RWPE2 (cell line): ENCODE data around the gene DDN.

Experiments used
- ATAC-seq: fragments of 200-7000 bp; cut with Tn5 transposase; 3 replicates; pipeline ENCODE4 v1.9.1; 2021; ENCODE audit warnings: low read depth
- DNase-seq: peaks from one replicate; pipeline ENCODE4 v3.0.0-alpha.2; 2020; ENCODE audit warnings: low spot score
- H3K27ac ChIP-seq: fragments of 450-650 bp; 2 replicates; pipeline ENCODE4 v1.5.1; 2017; ENCODE audit warnings: mild to moderate bottlenecking; ENCODE audit not compliant: poor library complexity, severe bottlenecking
- H3K27me3 ChIP-seq: fragments of 250-450 bp; sonication (Bioruptor Pico); 2 replicates; pipeline ENCODE4 v1.5.1; 2021; ENCODE audit warnings: mild to moderate bottlenecking, moderate library complexity; ENCODE audit not compliant: insufficient read depth, poor library complexity, severe bottlenecking
- H3K36me3 ChIP-seq: fragments of 250-450 bp; sonication (Bioruptor Pico); 2 replicates; pipeline ENCODE4 v1.5.1; 2020; ENCODE audit warnings: low read depth, mild to moderate bottlenecking, moderate library complexity
- H3K4me1 ChIP-seq: fragments of 250-450 bp; sonication (Bioruptor Pico); 2 replicates; pipeline ENCODE4 v1.5.1; 2021; ENCODE audit warnings: mild to moderate bottlenecking, moderate library complexity; ENCODE audit not compliant: insufficient read depth, poor library complexity, severe bottlenecking
- H3K4me3 ChIP-seq: fragments of 250-450 bp; sonication (Bioruptor Pico); 2 replicates; pipeline ENCODE4 v1.5.1; 2021; ENCODE audit warnings: mild to moderate bottlenecking, moderate library complexity; ENCODE audit not compliant: severe bottlenecking
- H3K9me3 ChIP-seq: fragments of 250-450 bp; sonication (Bioruptor Pico); 2 replicates; pipeline ENCODE4 v1.5.1; 2021; ENCODE audit warnings: mild to moderate bottlenecking, moderate library complexity; ENCODE audit not compliant: severe bottlenecking
- CTCF ChIP-seq: fragments of 450-650 bp; IDR thresholded peaks from one replicate; pipeline ENCODE4 v1.5.1; 2017; ENCODE audit warnings: mild to moderate bottlenecking, moderate library complexity; ENCODE audit not compliant: poor library complexity, severe bottlenecking

DDN gene

GRCh38 chr12:49043241-49043640, 44.1 kb upstream of the DDN start:
- H3K36me3 ChIP-seq = peaks cover 95% of the 10 kb centered on the region
- H3K9me3 ChIP-seq = no peaks in the 10 kb centered on the region
- DNase-seq = peak; percentile 29
- no peak overlapping the region for H3K4me3 ChIP-seq
- H3K27ac ChIP-seq = no peak overlapping the region
- no peak for ATAC-seq
- TF ChIP-seq CTCF = no peak
- no peaks in the 10 kb centered on the region for H3K27me3 ChIP-seq
- no peaks in the 10 kb centered on the region for H3K4me1 ChIP-seq

- Histone ChIP-seq H3K4me3 (no peak overlapping the region), H3K4me1 (no peaks in the 10 kb centered on the region), H3K36me3 (peaks cover 97% of the 10 kb centered on the region), H3K27me3 (no peaks in the 10 kb centered on the region), H3K9me3 (no peaks in the 10 kb centered on the region), H3K27ac (no peak overlapping the region)
- TF ChIP-seq CTCF = no peak
- peak; percentile 43; the same call in 2 of the 3 replicates for ATAC-seq
- peak; percentile 23 for DNase-seq
Observed at GRCh38 chr12:49041881-49042484, 42.8 kb upstream of the DDN start.

DNA sequence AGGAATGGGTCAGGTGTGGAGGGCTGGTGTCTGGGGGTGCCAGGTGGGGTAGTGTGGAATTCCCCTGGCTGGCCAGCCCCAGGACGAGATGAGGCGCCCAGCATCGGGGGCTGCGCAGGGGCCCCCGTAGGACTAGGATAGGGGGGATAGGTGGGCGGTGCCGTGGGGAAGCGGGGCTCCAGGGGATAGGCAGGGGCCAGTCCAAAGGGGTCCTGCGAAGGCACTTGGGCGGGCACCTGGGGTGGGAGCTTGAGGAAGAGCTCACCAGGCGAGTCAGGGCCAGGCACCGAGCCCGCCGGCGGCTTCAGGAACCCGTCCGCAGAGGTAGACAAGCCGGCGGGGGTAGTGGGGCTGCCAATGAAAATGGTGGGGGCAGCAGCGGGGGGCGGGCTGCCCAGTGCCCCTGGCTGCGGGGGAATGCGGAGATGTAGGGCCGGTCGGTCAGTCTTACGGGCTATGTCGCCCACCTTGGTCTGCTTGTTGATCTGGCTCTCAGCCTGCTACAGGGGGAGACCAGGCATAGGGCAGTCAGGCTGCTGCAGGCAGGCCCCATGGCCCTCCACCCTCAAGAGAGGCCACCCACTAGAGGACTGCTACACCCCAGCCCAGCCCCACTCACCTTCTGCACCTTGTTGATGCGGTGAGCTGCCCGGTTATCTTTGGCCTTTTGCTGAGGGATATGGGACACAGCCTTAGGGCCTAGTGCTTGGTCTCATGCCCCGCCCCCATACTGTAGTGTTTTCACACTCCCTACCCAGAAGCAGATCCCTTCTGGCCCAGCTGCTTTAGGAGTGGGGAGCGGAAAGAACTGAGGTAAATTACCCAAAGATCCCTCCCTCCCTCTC, 42.1 kb upstream of the DDN start:
- H3K36me3 ChIP-seq = peaks cover 95% of the 10 kb centered on the region
- no peaks in the 10 kb centered on the region for H3K27me3 ChIP-seq
- TF ChIP-seq CTCF = no peak
- no peak; the same call in 2 of the 3 replicates for ATAC-seq
- H3K27ac ChIP-seq = no peak overlapping the region
- H3K9me3 ChIP-seq = no peaks in the 10 kb centered on the region
- H3K4me3 ChIP-seq = no peak overlapping the region
- DNase-seq = peak; percentile 52
- H3K4me1 ChIP-seq = no peaks in the 10 kb centered on the region

DNA sequence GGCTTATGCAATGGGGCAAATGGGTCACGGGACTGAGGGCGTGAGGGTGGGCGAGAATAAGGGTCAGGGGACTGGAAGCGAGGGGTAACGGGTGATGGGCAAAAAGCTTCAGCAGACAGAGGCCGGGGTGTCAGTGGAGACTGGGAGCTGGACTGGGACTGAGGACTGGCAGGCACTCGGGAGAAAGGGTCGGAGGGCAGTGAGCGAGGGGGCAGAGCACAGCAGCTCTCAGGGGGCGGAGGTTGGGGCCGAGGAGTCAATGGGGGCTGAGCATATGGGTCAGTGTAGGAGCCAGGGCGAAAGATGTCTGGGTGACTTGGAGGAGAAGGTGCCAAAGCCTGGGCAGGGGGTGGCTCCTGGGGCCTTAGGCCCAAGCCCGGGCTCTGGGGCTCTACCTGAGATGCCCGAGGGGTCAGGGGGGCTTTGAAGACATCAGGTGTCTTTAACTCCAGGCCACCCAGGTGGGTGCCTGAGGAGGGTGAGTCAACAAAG, 41.2 kb upstream of the DDN start:
- no peaks in the 10 kb centered on the region for H3K27me3 ChIP-seq
- no peak for TF ChIP-seq CTCF
- peaks cover 94% of the 10 kb centered on the region for H3K36me3 ChIP-seq
- no peak overlapping the region for H3K27ac ChIP-seq
- no peak for DNase-seq
- no peak for ATAC-seq
- H3K4me1 ChIP-seq = no peaks in the 10 kb centered on the region
- no peak overlapping the region for H3K4me3 ChIP-seq
- no peaks in the 10 kb centered on the region for H3K9me3 ChIP-seq
